HepG2 (cell line): ENCODE measurements around the gene EPS8L3. TPM values are rescaled to one million over a fixed set of nuclear protein-coding genes. Genes with fewer than 3 reads are reported as not detected.

Experiments used
- ATF7-NPFF ChIP-seq: sonication (generic); formaldehyde crosslinking; IDR thresholded peaks from 2 replicates; pipeline ENCODE4 v1.8.1; 2023; ENCODE audit warnings: mild to moderate bottlenecking, low read depth, missing genetic modification reagents, moderate library complexity
- ELF3 ChIP-seq: IDR thresholded peaks from 2 replicates; pipeline ENCODE4 v1.6.1; 2016; ENCODE audit warnings: missing genetic modification reagents, missing compliant biosample characterization
- ETV6 ChIP-seq: sonication (generic); formaldehyde crosslinking; conservative IDR thresholded peaks from 2 replicates; pipeline ENCODE4 v1.4.0; 2020; ENCODE audit warnings: missing genetic modification reagents
- FLYWCH1 ChIP-seq: sonication (generic); formaldehyde crosslinking; IDR thresholded peaks from 2 replicates; pipeline ENCODE4 v1.8.1; 2023; ENCODE audit warnings: mild to moderate bottlenecking, missing genetic modification reagents
- GATAD2A ChIP-seq: IDR thresholded peaks from 2 replicates; pipeline ENCODE4 v1.6.1; 2016
- HDAC2 ChIP-seq: sonication (generic); formaldehyde crosslinking; IDR thresholded peaks from 2 replicates; pipeline ENCODE4 v1.4.0; 2020; ENCODE audit warnings: missing genetic modification reagents
- HMG20B ChIP-seq: conservative IDR thresholded peaks from 2 replicates; pipeline ENCODE4 v1.6.1; 2016; ENCODE audit warnings: missing genetic modification reagents, missing compliant biosample characterization
- HNF1A ChIP-seq, 2 experiments: sonication (generic) in 1 of 2; formaldehyde crosslinking in 1 of 2; IDR thresholded peaks; 2 replicates each; pipeline versions ENCODE4 v1.4.0 to v1.6.1; 2016 to 2020; ENCODE audit warnings: borderline replicate concordance in 1 of 2, low read depth in 1 of 2, mild to moderate bottlenecking in 1 of 2, missing genetic modification reagents in 1 of 2
- HOXA3 ChIP-seq: sonication (generic); formaldehyde crosslinking; IDR thresholded peaks from 2 replicates; pipeline ENCODE4 v1.5.0; 2020; ENCODE audit warnings: missing genetic modification reagents
- KDM2A ChIP-seq: sonication (generic); formaldehyde crosslinking; IDR thresholded peaks from 2 replicates; pipeline ENCODE4 v1.4.0; 2020; ENCODE audit warnings: low read depth, missing genetic modification reagents, borderline replicate concordance
- MIER3 ChIP-seq: IDR thresholded peaks from 2 replicates; pipeline ENCODE4 v1.6.1; 2016; ENCODE audit warnings: missing compliant biosample characterization, borderline replicate concordance
- NFRKB ChIP-seq: fragments of 450-650 bp; IDR thresholded peaks from 2 replicates; pipeline ENCODE4 v1.6.1; 2017
- RXRB ChIP-seq: IDR thresholded peaks from 2 replicates; pipeline ENCODE4 v1.6.1; 2016; ENCODE audit warnings: borderline replicate concordance, missing genetic modification reagents, missing compliant biosample characterization
- SIX1 ChIP-seq: sonication (generic); formaldehyde crosslinking; IDR thresholded peaks from 2 replicates; pipeline ENCODE4 v1.4.0; 2020; ENCODE audit warnings: missing genetic modification reagents, borderline replicate concordance
- SP140L ChIP-seq: sonication (generic); formaldehyde crosslinking; IDR thresholded peaks from 2 replicates; pipeline ENCODE4 v1.4.0; 2020; ENCODE audit warnings: missing genetic modification reagents, borderline replicate concordance
- TARDBP ChIP-seq: sonication (generic); formaldehyde crosslinking; IDR thresholded peaks from 2 replicates; pipeline ENCODE4 v1.8.0; 2022; ENCODE audit warnings: mild to moderate bottlenecking, missing genetic modification reagents
- ZNF160 ChIP-seq: sonication (generic); formaldehyde crosslinking; IDR thresholded peaks from 2 replicates; pipeline ENCODE4 v1.8.0; 2022; ENCODE audit warnings: mild to moderate bottlenecking, inconsistent platforms, missing genetic modification reagents
- ZNF292 ChIP-seq: sonication (generic); formaldehyde crosslinking; IDR thresholded peaks from 2 replicates; pipeline ENCODE4 v1.8.1; 2022; ENCODE audit warnings: mild to moderate bottlenecking, low read depth, missing genetic modification reagents, borderline replicate concordance
- ZNF766 ChIP-seq: sonication (generic); formaldehyde crosslinking; IDR thresholded peaks from 2 replicates; pipeline ENCODE4 v1.5.0; 2020; ENCODE audit warnings: missing genetic modification reagents, borderline replicate concordance
- ZNF775 ChIP-seq: sonication (generic); formaldehyde crosslinking; IDR thresholded peaks from 2 replicates; pipeline ENCODE4 v1.4.0; 2020; ENCODE audit warnings: missing genetic modification reagents, mild to moderate bottlenecking, moderate library complexity, borderline replicate concordance
- ZSCAN9 ChIP-seq: IDR thresholded peaks from 2 replicates; pipeline ENCODE4 v1.6.1; 2016; ENCODE audit warnings: borderline replicate concordance
- polyA plus RNA-seq, 8 experiments: library from polyadenylated mRNA; depleted of rRNA in 3 of 8; stranded (reverse) in 7 of 8; unstranded in 1 of 8; fragments of >200 nt; fragmentation: Illumina TruSeq in 4 of 8; extraction: Trizol in 4 of 8; gene quantifications; 2 replicates each; pipeline versions ENCODE4 v1.2.1 to v1.2.3, GENCODE V29; 2011 to 2016; ENCODE audit warnings: low read depth in 4 of 8, missing spikeins in 1 of 8, mixed read lengths in 1 of 8; ENCODE audit not compliant: insufficient read depth in 1 of 8
- total RNA-seq, 5 experiments: library from RNA; depleted of rRNA; stranded (reverse); fragments of >200 nt; fragmentation: Illumina TruSeq; extraction: Trizol; gene quantifications; 2 replicates each; pipeline ENCODE4 v1.2.3, GENCODE V29; 2016; ENCODE audit warnings: low read depth in 1 of 5
- TF ChIP-seq, protein P1 (sequence below): sonication (generic); formaldehyde crosslinking; IDR thresholded peaks from 2 replicates; pipeline ENCODE4 v1.4.0; 2020; ENCODE audit warnings: missing genetic modification reagents, borderline replicate concordance
- TF ChIP-seq, protein P2 (sequence below): sonication (generic); formaldehyde crosslinking; IDR thresholded peaks from 2 replicates; pipeline ENCODE4 v1.5.1; 2020; ENCODE audit warnings: mild to moderate bottlenecking, moderate library complexity, missing genetic modification reagents
- TF ChIP-seq, protein P3 (sequence below): IDR thresholded peaks from 2 replicates; pipeline ENCODE4 v1.6.1; 2018; ENCODE audit warnings: missing genetic modification reagents

The EPS8L3 gene
- total and polyA plus RNA-seq, 2 of the 13 experiments (the other 11 are each of a cell fraction or from before 2014, with no cell fraction given) = 18.2 to 106 TPM

DNA sequence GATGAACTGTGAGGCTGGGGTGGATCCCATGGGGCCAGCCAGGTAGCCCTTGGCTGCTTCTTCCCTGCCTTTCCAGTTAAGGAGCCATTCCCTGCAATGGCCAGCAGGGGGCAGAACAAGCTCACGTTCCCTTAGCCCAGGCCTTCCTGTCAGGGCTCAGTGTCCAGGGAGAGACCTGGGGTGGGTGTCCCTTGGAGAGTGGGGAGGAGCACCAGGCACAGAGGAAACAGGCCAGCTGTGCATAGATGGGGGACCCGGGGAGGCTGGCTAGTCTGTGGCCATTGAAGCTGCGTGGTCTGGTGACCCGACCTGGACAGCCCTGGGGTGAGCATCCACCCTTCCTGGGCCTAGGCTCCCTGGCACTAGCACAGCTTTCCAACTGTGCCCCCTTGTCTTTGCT is 13.2 kb upstream of the EPS8L3 start (continued):
- TF ChIP-seq, protein P1, sequence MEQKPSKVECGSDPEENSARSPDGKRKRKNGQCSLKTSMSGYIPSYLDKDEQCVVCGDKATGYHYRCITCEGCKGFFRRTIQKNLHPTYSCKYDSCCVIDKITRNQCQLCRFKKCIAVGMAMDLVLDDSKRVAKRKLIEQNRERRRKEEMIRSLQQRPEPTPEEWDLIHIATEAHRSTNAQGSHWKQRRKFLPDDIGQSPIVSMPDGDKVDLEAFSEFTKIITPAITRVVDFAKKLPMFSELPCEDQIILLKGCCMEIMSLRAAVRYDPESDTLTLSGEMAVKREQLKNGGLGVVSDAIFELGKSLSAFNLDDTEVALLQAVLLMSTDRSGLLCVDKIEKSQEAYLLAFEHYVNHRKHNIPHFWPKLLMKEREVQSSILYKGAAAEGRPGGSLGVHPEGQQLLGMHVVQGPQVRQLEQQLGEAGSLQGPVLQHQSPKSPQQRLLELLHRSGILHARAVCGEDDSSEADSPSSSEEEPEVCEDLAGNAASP = peak; percentile 15; the same call in 1 of the 2 replicates
- TF ChIP-seq ETV6 (CRISPR knock-in tag) = no peak
- TF ChIP-seq MIER3 (CRISPR knock-in tag) = 0 out of 2 replicates have a peak, but pooled peaks have one; percentile 16
- no peak for TF ChIP-seq HOXA3
- no peak for TF ChIP-seq HNF1A (IDR thresholded peaks at IDR 0.05; ENCODE audit: low read depth)
- TF ChIP-seq HNF1A (CRISPR knock-in tag; IDR thresholded peaks at IDR 0.05; ENCODE audit: borderline replicate concordance) = no peak
- no peak for TF ChIP-seq ZNF766 (CRISPR knock-in tag)
- no peak for TF ChIP-seq SP140L (CRISPR knock-in tag)
- TF ChIP-seq GATAD2A (CRISPR knock-in tag) = peak; percentile 39; the same call in 1 of the 2 replicates
- TF ChIP-seq ZNF292 (CRISPR knock-in tag) = no peak
- TF ChIP-seq SIX1 = no peak
- peak; percentile 33; the same call in 1 of the 2 replicates for TF ChIP-seq TARDBP
- no peak for TF ChIP-seq NFRKB
- TF ChIP-seq, protein P2, sequence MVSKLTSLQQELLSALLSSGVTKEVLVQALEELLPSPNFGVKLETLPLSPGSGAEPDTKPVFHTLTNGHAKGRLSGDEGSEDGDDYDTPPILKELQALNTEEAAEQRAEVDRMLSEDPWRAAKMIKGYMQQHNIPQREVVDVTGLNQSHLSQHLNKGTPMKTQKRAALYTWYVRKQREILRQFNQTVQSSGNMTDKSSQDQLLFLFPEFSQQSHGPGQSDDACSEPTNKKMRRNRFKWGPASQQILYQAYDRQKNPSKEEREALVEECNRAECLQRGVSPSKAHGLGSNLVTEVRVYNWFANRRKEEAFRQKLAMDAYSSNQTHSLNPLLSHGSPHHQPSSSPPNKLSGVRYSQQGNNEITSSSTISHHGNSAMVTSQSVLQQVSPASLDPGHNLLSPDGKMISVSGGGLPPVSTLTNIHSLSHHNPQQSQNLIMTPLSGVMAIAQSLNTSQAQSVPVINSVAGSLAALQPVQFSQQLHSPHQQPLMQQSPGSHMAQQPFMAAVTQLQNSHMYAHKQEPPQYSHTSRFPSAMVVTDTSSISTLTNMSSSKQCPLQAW (CRISPR knock-in tag) = no peak
- TF ChIP-seq, protein P3, sequence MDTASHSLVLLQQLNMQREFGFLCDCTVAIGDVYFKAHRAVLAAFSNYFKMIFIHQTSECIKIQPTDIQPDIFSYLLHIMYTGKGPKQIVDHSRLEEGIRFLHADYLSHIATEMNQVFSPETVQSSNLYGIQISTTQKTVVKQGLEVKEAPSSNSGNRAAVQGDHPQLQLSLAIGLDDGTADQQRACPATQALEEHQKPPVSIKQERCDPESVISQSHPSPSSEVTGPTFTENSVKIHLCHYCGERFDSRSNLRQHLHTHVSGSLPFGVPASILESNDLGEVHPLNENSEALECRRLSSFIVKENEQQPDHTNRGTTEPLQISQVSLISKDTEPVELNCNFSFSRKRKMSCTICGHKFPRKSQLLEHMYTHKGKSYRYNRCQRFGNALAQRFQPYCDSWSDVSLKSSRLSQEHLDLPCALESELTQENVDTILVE = peak; percentile 36; the same call in 1 of the 2 replicates
- no peak for TF ChIP-seq HMG20B (CRISPR knock-in tag)
- no peak for TF ChIP-seq ZNF160 (CRISPR knock-in tag)
- TF ChIP-seq FLYWCH1 = no peak
- no peak for TF ChIP-seq HDAC2 (CRISPR knock-in tag)
- no peak for TF ChIP-seq ZNF775 (CRISPR knock-in tag)
- TF ChIP-seq ATF7-NPFF = no peak
- peak; percentile 66 for TF ChIP-seq ELF3 (CRISPR knock-in tag)
- TF ChIP-seq KDM2A (CRISPR knock-in tag) = peak; percentile 18; the same call in 1 of the 2 replicates
- TF ChIP-seq RXRB (CRISPR knock-in tag) = 0 out of 2 replicates have a peak, but pooled peaks have one; percentile 10
- no peak for TF ChIP-seq ZSCAN9 (CRISPR knock-in tag)
